ENCODE measurements around the gene RAPGEF1. TPM values are rescaled to one million over a fixed set of nuclear protein-coding genes. Genes with fewer than 3 reads are reported as not detected.

RAPGEF1 gene
- total and polyA plus RNA-seq, 9 of the 15 experiments (the other 6 are each of a cell fraction or from before 2014, with no cell fraction given), result 0.06 to 44.1 (median 19.9) TPM

DNA sequence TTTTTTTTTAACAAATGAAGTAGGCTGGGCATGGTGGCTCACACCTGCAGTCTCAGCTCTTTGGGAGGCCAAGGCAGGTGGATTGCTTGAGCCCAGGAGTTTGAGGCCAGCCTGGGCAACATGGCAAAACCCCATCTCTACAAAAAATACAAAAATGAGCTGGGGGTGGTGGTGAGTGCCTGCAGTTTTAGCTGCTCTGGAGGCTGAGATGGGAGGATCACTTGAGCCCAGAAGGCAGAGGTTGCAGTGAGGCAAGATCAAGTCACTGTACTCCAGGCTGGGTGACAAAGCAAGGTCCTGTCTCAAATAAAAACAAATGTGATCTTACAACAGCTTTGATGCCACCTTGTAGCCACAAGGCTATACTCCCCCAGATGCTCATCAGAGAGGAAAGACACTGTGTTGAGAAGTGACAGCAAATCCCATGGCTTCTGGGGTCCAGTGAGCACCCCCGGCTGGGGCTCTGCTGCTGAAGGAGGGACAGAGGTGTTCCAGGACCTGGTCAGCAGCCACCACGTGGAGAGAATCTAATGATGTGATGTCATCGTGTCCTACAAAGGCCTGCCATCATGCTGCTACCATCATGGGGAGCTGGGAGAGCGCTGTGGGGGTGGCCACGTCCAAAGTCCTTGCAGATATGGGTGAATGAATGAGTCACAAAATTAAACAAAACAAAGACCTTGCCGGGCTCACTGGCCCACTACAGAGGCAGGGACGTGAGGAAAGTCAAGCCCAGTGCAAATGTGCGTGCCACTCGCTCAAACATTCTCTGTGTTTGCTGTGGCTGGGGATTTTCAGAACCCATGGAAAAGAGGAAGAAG is 133.9 kb downstream of the RAPGEF1 start:
- no peak overlapping the region for H3K27ac ChIP-seq (ENCODE audit: extremely low read depth, low read depth, low read length)
- DNase-seq (ENCODE audit: extremely low read depth in 1 of 4, low spot score in 3 of 4) (peak; percentile 36 to 51 (median 38)), ATAC-seq (no peak; the same call in 1 of the 3 replicates), FAIRE-seq (peak; percentile 40)
- H3K4me2 ChIP-seq (ENCODE audit: insufficient read depth, low read length), result no peak overlapping the region
- no TSS peak for BruUV-seq (replicated peaks)
- H3K4me3 ChIP-seq, result no peak overlapping the region
- no peaks in the 10 kb centered on the region for H4K20me1 ChIP-seq (replicated peaks; ENCODE audit: control insufficient read depth, insufficient read depth, low read length)
- H3K27me3 ChIP-seq (ENCODE audit: control insufficient read depth in 2 of 2, insufficient read depth in 2 of 2, low read length in 2 of 2), result no peaks in the 10 kb centered on the region
- H3K9me3 ChIP-seq (replicated peaks; ENCODE audit: control insufficient read depth, insufficient read depth, low read depth, low read length), result no peaks in the 10 kb centered on the region
- ChIA-PET CTCF (ENCODE audit: low intra/inter-chr PET ratio) (no interaction called here), POLR2A (interaction anchor here (0.6 to 1.0 kb wide), 3 partner anchors 9 to 157 kb away, joined by 3 to 5 read pairs (median 3); no protein-coding TSS in a partner anchor)
- in situ Hi-C loops (cut with MboI), result no loop called here
- peaks cover 22% of the 10 kb centered on the region; the same call in 2 of the 3 replicates for H3K36me3 ChIP-seq (ENCODE audit: control insufficient read depth, insufficient read depth, low read length)
- intact Hi-C loops (cut with micrococcal nuclease), result no loop called here
- 49% methylated on average over 8 of the region's 9 CpGs for WGBS (ENCODE audit: insufficient coverage, low coverage, missing lambda C conversion rate)
- no peak overlapping the region for H2AFZ ChIP-seq (ENCODE audit: low read depth, low read length)
- peaks cover 3 to 4% of the 10 kb centered on the region in 2 experiments; a peak in 2 of 5 replicates for H3K4me1 ChIP-seq (replicated peaks in 1 of 2; ENCODE audit: control insufficient read depth in 2 of 2, insufficient read depth in 2 of 2, low read length in 2 of 2)
- no peaks in the 10 kb centered on the region for H3K9me1 ChIP-seq (ENCODE audit: control insufficient read depth, insufficient read depth, low read length)
- H3K9ac ChIP-seq (ENCODE audit: insufficient read depth in 1 of 2, low read depth in 2 of 2, low read length in 2 of 2), result peak overlapping the region in 1 of 2 experiments; percentile 47; a peak in 1 of 4 replicates
- H3K79me2 ChIP-seq (ENCODE audit: control insufficient read depth, insufficient read depth, low read length), result no peaks in the 10 kb centered on the region
- TF ChIP-seq KLF16 (IDR thresholded peaks at IDR 0.05), result no peak
- no peak for TF ChIP-seq GTF2E2 (tag; IDR thresholded peaks at IDR 0.05)
- no peak for TF ChIP-seq BACH1 (tag; IDR thresholded peaks at IDR 0.05)
- no peak for TF ChIP-seq NCOA1 (IDR thresholded peaks at IDR 0.05; ENCODE audit: low read depth)
- no peak for TF ChIP-seq MYC (IDR thresholded peaks at IDR 0.05; ENCODE audit: low read depth, low read length)
- no peak for TF ChIP-seq MYC (CRISPR knock-in tag; IDR thresholded peaks at IDR 0.05; ENCODE audit: borderline replicate concordance, low read depth)
- TF ChIP-seq, protein P1, sequence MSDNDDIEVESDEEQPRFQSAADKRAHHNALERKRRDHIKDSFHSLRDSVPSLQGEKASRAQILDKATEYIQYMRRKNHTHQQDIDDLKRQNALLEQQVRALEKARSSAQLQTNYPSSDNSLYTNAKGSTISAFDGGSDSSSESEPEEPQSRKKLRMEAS (CRISPR knock-in tag; IDR thresholded peaks at IDR 0.05), result 0 out of 2 replicates have a peak, but pooled peaks have one; percentile 18
- no peak for TF ChIP-seq CHCHD3 (CRISPR knock-in tag; IDR thresholded peaks at IDR 0.05)
- TF ChIP-seq TGIF2 (CRISPR knock-in tag; IDR thresholded peaks at IDR 0.05), result no peak
- TF ChIP-seq CHD2 (IDR thresholded peaks at IDR 0.05; ENCODE audit: low read depth, low read length), result no peak
- no peak for TF ChIP-seq ELF1 (tag; IDR thresholded peaks at IDR 0.05)
- TF ChIP-seq JUND (IDR thresholded peaks at IDR 0.05; ENCODE audit: borderline replicate concordance, low read depth, low read length), result peak; percentile 26; the same call in 1 of the 2 replicates
- TF ChIP-seq JUND (tag; IDR thresholded peaks at IDR 0.05; ENCODE audit: borderline replicate concordance, low read depth, low read length), result no peak
- no peak for TF ChIP-seq ZNF217 (CRISPR knock-in tag; IDR thresholded peaks at IDR 0.05)
- no peak for TF ChIP-seq STAT5B (CRISPR knock-in tag; IDR thresholded peaks at IDR 0.05)
- no peak for TF ChIP-seq CCAR2 (IDR thresholded peaks at IDR 0.05; ENCODE audit: low read depth, low read length)
- TF ChIP-seq BRCA1 (IDR thresholded peaks at IDR 0.05), result no peak
- TF ChIP-seq BRCA1 (CRISPR knock-in tag; IDR thresholded peaks at IDR 0.05), result no peak
- TF ChIP-seq ATF1 (CRISPR knock-in tag; IDR thresholded peaks at IDR 0.05), result no peak
- no peak for TF ChIP-seq ATF1 (tag; IDR thresholded peaks at IDR 0.05)
- TF ChIP-seq, protein P2, sequence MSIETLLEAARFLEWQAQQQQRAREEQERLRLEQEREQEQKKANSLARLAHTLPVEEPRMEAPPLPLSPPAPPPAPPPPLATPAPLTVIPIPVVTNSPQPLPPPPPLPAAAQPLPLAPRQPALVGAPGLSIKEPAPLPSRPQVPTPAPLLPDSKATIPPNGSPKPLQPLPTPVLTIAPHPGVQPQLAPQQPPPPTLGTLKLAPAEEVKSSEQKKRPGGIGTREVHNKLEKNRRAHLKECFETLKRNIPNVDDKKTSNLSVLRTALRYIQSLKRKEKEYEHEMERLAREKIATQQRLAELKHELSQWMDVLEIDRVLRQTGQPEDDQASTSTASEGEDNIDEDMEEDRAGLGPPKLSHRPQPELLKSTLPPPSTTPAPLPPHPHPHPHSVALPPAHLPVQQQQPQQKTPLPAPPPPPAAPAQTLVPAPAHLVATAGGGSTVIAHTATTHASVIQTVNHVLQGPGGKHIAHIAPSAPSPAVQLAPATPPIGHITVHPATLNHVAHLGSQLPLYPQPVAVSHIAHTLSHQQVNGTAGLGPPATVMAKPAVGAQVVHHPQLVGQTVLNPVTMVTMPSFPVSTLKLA (conservative IDR thresholded peaks at IDR 0.05), result peak in 1 of 2 experiments; percentile 80; a peak in 3 of 4 replicates
- TF ChIP-seq RBM14 (IDR thresholded peaks at IDR 0.05; ENCODE audit: borderline replicate concordance, insufficient read depth, low read depth, low read length), result no peak
- no peak for TF ChIP-seq TFAM (CRISPR knock-in tag; conservative IDR thresholded peaks at IDR 0.05)
